ENCODE measurements around the gene ANKH.

- TF ChIP-seq CTCF (conservative IDR thresholded peaks at IDR 0.05) (no peak), EZH2 (IDR thresholded peaks at IDR 0.05; ENCODE audit: low read depth) (no peak)
Observed at GRCh38 chr5:14890846-14891245, 19.3 kb upstream of the ANKH start.
